GM12878 (cell line): ENCODE results near the gene IRAK4.

Experiments used
- EZH2 ChIP-seq: IDR thresholded peaks from 2 replicates; pipeline ENCODE4 v1.6.1; 2012; ENCODE audit warnings: low read depth, mild to moderate bottlenecking, control low read depth, inconsistent platforms, low read length, borderline replicate concordance; ENCODE audit not compliant: control insufficient read depth
- FOS ChIP-seq: IDR thresholded peaks from 3 replicates; pipeline ENCODE4 v1.6.1; 2011; ENCODE audit warnings: borderline replicate concordance; ENCODE audit not compliant: insufficient read length; ENCODE audit errors: extremely low read depth
- IRF4 ChIP-seq: IDR thresholded peaks from 2 replicates; pipeline ENCODE4 v1.6.1; 2011; ENCODE audit warnings: low read depth, low read length
- TF ChIP-seq, protein P1 (sequence below), 3 experiments: IDR thresholded peaks in 2 of 3; conservative IDR thresholded peaks in 1 of 3; 2 replicates each; pipeline ENCODE4 v1.5.1; 2011; ENCODE audit warnings: low read depth in 3 of 3, low read length in 3 of 3, mild to moderate bottlenecking in 3 of 3, control low read depth in 2 of 3, moderate library complexity in 2 of 3, inconsistent platforms in 1 of 3, mixed read lengths in 1 of 3; ENCODE audit not compliant: control insufficient read depth in 2 of 3, insufficient read depth in 1 of 3; ENCODE audit errors: extremely low read depth in 1 of 3

DNA sequence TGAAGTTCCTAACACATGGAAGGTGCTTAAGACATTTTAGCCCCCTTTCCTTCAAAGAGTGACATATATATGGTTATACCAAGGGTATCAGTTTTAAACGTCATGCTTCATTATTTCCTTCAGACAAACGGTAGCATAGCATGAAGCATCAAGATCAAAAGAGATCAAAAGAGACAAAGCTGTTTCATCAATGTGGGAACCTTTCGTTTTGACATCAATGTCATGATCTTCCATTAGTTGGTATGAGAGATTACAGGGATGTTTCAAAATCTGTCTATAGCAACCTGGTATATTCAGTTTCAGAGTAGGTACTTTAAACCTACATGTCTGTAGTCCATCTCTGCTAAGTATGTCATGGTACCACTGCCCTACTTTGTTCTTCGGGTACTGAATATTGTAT is 28.5 kb upstream of the IRAK4 start:
- TF ChIP-seq IRF4 (no peak), EZH2 (no peak), FOS (no peak)
- TF ChIP-seq, protein P1, sequence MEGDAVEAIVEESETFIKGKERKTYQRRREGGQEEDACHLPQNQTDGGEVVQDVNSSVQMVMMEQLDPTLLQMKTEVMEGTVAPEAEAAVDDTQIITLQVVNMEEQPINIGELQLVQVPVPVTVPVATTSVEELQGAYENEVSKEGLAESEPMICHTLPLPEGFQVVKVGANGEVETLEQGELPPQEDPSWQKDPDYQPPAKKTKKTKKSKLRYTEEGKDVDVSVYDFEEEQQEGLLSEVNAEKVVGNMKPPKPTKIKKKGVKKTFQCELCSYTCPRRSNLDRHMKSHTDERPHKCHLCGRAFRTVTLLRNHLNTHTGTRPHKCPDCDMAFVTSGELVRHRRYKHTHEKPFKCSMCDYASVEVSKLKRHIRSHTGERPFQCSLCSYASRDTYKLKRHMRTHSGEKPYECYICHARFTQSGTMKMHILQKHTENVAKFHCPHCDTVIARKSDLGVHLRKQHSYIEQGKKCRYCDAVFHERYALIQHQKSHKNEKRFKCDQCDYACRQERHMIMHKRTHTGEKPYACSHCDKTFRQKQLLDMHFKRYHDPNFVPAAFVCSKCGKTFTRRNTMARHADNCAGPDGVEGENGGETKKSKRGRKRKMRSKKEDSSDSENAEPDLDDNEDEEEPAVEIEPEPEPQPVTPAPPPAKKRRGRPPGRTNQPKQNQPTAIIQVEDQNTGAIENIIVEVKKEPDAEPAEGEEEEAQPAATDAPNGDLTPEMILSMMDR (IDR thresholded peaks at IDR 0.05 in 2 of 3, conservative IDR thresholded peaks at IDR 0.05 in 1 of 3; ENCODE audit: control insufficient read depth in 2 of 3, extremely low read depth in 1 of 3, insufficient read depth in 1 of 3, low read depth in 3 of 3, low read length in 3 of 3), result no peak
